HL-60 (cell line): ENCODE data around the gene ZBTB7C.

Experiments used
- CTCF ChIP-seq: IDR thresholded peaks from one replicate; pipeline ENCODE4 v1.5.1; 2011; ENCODE audit warnings: low read length, control low read depth, inconsistent platforms; ENCODE audit not compliant: insufficient read depth
- GABPA ChIP-seq: IDR thresholded peaks from 2 replicates; pipeline ENCODE4 v1.6.1; 2012; ENCODE audit warnings: low read depth
- POLR2AphosphoS5 ChIP-seq: IDR thresholded peaks from 2 replicates; pipeline ENCODE4 v1.6.1; 2012; ENCODE audit warnings: low read depth
- TF ChIP-seq, protein P1 (sequence below): IDR thresholded peaks from 2 replicates; pipeline ENCODE4 v1.6.1; 2012; ENCODE audit warnings: low read depth; ENCODE audit not compliant: insufficient replicate concordance

DNA sequence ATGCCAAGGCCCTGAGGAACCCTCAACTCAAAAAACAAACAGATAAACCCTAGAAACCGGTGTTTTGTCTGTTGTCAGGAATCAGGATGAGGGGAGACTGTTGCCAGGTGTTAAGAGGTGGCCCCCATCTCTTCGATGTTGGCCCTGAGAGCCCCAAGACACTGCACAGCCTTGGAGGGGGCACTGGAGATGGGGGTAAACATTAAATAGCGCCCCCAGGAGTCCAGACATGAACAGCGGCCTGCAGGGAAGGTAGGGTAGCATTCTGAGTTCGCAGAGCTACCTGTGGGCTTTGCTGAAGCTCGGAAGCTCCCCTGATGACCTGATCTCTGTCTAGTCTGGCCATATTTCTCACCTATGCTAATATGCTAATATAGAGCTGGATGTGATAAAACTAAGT lies 381.1 kb downstream of the ZBTB7C start:
- TF ChIP-seq CTCF (no peak), POLR2AphosphoS5 (no peak), GABPA (no peak)
- TF ChIP-seq, protein P1, sequence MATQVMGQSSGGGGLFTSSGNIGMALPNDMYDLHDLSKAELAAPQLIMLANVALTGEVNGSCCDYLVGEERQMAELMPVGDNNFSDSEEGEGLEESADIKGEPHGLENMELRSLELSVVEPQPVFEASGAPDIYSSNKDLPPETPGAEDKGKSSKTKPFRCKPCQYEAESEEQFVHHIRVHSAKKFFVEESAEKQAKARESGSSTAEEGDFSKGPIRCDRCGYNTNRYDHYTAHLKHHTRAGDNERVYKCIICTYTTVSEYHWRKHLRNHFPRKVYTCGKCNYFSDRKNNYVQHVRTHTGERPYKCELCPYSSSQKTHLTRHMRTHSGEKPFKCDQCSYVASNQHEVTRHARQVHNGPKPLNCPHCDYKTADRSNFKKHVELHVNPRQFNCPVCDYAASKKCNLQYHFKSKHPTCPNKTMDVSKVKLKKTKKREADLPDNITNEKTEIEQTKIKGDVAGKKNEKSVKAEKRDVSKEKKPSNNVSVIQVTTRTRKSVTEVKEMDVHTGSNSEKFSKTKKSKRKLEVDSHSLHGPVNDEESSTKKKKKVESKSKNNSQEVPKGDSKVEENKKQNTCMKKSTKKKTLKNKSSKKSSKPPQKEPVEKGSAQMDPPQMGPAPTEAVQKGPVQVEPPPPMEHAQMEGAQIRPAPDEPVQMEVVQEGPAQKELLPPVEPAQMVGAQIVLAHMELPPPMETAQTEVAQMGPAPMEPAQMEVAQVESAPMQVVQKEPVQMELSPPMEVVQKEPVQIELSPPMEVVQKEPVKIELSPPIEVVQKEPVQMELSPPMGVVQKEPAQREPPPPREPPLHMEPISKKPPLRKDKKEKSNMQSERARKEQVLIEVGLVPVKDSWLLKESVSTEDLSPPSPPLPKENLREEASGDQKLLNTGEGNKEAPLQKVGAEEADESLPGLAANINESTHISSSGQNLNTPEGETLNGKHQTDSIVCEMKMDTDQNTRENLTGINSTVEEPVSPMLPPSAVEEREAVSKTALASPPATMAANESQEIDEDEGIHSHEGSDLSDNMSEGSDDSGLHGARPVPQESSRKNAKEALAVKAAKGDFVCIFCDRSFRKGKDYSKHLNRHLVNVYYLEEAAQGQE = no peak
